ENCODE data around the gene ELN.
"Not testable (repeated sequence)": the region's sequence is repeated elsewhere in the genome, so short reads cannot be mapped to it uniquely, and the experiment has no call there.

Gene ELN

DNA sequence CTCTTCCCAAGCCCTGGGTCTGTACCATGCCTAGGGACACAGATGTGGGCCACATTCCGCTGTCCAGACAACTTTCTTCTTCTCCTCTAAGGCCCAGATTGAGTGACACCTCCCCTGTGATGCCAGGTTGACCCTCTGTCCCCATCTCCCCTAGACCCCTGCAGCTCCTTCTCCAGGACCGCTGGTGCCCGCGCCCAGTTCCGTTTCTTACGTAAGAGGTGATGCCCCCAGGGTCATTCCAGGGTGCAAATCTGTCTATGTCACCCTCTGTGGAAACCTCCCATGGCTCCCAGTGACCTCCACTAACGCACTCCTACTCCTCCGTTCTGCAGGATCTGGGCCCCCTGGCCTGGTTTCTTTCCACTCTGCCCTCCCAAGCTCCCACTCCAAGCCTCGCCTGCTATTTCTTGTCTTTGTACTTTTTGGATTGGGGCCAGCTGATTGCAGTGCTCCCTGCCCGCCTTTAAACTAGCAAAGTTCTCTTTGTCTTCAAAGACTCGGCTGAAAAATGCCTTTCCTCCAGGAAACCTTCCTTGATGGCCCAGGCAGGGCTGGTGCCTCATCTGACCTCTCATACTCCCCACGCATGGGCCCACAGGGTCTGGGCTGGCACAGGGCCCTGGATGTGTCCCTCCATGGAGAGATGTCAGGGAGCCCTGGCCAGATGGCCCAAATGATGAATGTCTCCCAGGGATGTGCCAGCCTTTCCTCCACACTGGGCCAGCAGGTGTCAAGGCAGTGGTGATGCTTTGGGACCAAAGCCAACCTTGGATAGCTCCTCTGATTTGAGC, 21.3 kb upstream of the ELN start:
- DNase-seq (ENCODE audit: low spot score), result no peak
- in situ Hi-C loops (cut with MboI; ENCODE audit: low pct_unique_long_range_greater_than_20kb, low sequenced_read_pairs, unreplicated experiment), result no loop called here
- TF ChIP-seq, protein P1, sequence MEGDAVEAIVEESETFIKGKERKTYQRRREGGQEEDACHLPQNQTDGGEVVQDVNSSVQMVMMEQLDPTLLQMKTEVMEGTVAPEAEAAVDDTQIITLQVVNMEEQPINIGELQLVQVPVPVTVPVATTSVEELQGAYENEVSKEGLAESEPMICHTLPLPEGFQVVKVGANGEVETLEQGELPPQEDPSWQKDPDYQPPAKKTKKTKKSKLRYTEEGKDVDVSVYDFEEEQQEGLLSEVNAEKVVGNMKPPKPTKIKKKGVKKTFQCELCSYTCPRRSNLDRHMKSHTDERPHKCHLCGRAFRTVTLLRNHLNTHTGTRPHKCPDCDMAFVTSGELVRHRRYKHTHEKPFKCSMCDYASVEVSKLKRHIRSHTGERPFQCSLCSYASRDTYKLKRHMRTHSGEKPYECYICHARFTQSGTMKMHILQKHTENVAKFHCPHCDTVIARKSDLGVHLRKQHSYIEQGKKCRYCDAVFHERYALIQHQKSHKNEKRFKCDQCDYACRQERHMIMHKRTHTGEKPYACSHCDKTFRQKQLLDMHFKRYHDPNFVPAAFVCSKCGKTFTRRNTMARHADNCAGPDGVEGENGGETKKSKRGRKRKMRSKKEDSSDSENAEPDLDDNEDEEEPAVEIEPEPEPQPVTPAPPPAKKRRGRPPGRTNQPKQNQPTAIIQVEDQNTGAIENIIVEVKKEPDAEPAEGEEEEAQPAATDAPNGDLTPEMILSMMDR (IDR thresholded peaks at IDR 0.05; ENCODE audit: extremely low read depth, insufficient read depth, missing control alignments), result no peak

DNA sequence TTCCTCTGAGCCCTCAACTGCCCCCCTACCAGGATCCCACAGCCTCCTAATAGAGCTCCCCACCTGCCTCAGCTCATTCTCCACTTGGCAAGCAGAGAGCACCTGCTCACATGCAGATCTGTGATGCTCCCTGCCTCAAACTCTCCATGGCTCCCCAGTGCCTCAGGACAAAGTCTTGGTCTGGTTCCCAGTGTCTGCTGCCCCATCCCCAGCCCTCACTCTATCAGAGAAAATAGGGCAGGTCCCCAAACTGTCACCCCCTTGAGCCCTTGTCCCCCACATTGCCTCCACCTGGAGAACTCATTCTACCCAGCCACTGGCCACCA, 20.8 kb upstream of the ELN start:
- in situ Hi-C loops (cut with MboI; ENCODE audit: low pct_unique_long_range_greater_than_20kb, low sequenced_read_pairs, unreplicated experiment), result no loop called here
- TF ChIP-seq, protein P1 (IDR thresholded peaks at IDR 0.05; ENCODE audit: extremely low read depth, insufficient read depth, missing control alignments), result no peak
- no peak for DNase-seq (ENCODE audit: low spot score)

- TF ChIP-seq, protein P1 (IDR thresholded peaks at IDR 0.05; ENCODE audit: extremely low read depth, insufficient read depth, missing control alignments), result no peak
- no peak for DNase-seq (ENCODE audit: low spot score)
- in situ Hi-C loops (cut with MboI; ENCODE audit: low pct_unique_long_range_greater_than_20kb, low sequenced_read_pairs, unreplicated experiment), result no loop called here
These were observed 19.3 kb upstream of the ELN start for GRCh38 chr7:74008687-74009086.

- DNase-seq (ENCODE audit: low spot score), result no peak
- in situ Hi-C loops (cut with MboI; ENCODE audit: low pct_unique_long_range_greater_than_20kb, low sequenced_read_pairs, unreplicated experiment), result no loop called here
- TF ChIP-seq, protein P1 (IDR thresholded peaks at IDR 0.05; ENCODE audit: extremely low read depth, insufficient read depth, missing control alignments), result no peak
These were observed 18.3 kb upstream of the ELN start for GRCh38 chr7:74009719-74010118.

- in situ Hi-C loops (cut with MboI; ENCODE audit: low pct_unique_long_range_greater_than_20kb, low sequenced_read_pairs, unreplicated experiment), result no loop called here
- no peak for DNase-seq (ENCODE audit: low spot score)
- TF ChIP-seq, protein P1 (IDR thresholded peaks at IDR 0.05; ENCODE audit: extremely low read depth, insufficient read depth, missing control alignments), result no peak
These were observed 17.6 kb upstream of the ELN start for GRCh38 chr7:74010407-74010806.

- in situ Hi-C loops (cut with MboI; ENCODE audit: low pct_unique_long_range_greater_than_20kb, low sequenced_read_pairs, unreplicated experiment); DNase-seq (ENCODE audit: low spot score): not testable (repeated sequence)
These were observed 16.6 kb upstream of the ELN start for GRCh38 chr7:74011421-74011820.

GRCh38 chr7:74012842-74013249, 15.1 kb upstream of the ELN start:
- in situ Hi-C loops (cut with MboI; ENCODE audit: low pct_unique_long_range_greater_than_20kb, low sequenced_read_pairs, unreplicated experiment), result no loop called here
- TF ChIP-seq, protein P1 (IDR thresholded peaks at IDR 0.05; ENCODE audit: extremely low read depth, insufficient read depth, missing control alignments), result no peak
- peak; percentile 96 for DNase-seq (ENCODE audit: low spot score)

Measured in GM13977 (cell line).